Gastrocnemius medialis (tissue), 4 donors: ENCODE measurements around the gene GALNTL6.

Experiments used
- POLR2A ChIP-seq, 2 donors: fragments of 450-650 bp; IDR thresholded peaks; one replicate each; pipeline ENCODE4 v1.6.1; 2017; ENCODE audit warnings: antibody characterized with exemption in 2 of 2, mild to moderate bottlenecking in 2 of 2, moderate library complexity in 2 of 2
- TF ChIP-seq, protein P1 (sequence below), 5 experiments: fragments of 450-650 bp in 3 of 5; fragments of 200-600 bp in 2 of 5; sonication (generic) in 2 of 5; IDR thresholded peaks in 4 of 5; conservative IDR thresholded peaks in 1 of 5; 1 replicate in 4 of 5; 2 replicates in 1 of 5; pipeline ENCODE4 v1.5.1; 2016 to 2019; ENCODE audit warnings: antibody characterized with exemption in 5 of 5, mild to moderate bottlenecking in 3 of 5, moderate library complexity in 3 of 5

DNA sequence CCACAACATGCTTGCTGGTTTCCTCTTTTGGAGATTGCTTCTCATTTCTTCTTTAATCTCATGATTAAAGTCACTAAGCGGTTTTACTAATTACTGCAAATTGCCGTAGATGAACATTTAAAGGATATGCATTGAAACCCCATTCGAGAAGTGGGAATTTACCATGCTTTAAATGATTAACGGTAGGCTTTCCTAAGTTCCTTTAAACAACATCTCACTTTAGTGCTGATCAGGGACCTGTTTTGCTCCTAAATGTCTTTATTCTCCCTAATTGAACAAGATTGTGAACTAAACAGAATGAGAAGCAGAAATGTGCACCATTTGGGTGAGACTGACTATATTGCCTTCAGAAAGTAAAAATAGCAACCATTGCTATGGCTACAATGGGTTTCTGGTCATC is 430.3 kb downstream of the GALNTL6 start:
- TF ChIP-seq POLR2A (IDR thresholded peaks at IDR 0.05), result no peak
- TF ChIP-seq, protein P1, sequence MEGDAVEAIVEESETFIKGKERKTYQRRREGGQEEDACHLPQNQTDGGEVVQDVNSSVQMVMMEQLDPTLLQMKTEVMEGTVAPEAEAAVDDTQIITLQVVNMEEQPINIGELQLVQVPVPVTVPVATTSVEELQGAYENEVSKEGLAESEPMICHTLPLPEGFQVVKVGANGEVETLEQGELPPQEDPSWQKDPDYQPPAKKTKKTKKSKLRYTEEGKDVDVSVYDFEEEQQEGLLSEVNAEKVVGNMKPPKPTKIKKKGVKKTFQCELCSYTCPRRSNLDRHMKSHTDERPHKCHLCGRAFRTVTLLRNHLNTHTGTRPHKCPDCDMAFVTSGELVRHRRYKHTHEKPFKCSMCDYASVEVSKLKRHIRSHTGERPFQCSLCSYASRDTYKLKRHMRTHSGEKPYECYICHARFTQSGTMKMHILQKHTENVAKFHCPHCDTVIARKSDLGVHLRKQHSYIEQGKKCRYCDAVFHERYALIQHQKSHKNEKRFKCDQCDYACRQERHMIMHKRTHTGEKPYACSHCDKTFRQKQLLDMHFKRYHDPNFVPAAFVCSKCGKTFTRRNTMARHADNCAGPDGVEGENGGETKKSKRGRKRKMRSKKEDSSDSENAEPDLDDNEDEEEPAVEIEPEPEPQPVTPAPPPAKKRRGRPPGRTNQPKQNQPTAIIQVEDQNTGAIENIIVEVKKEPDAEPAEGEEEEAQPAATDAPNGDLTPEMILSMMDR (IDR thresholded peaks at IDR 0.05 in 4 of 5, conservative IDR thresholded peaks at IDR 0.05 in 1 of 5), result no peak
